ENCODE measurements around the gene ZNRF4.

GRCh38 chr19:5460748-5461147 is 5.5 kb downstream of the ZNRF4 start:
- TF ChIP-seq FOXK2 (IDR thresholded peaks at IDR 0.05), result no peak
- TF ChIP-seq FOXA1 (IDR thresholded peaks at IDR 0.05), result no peak
- no peak for TF ChIP-seq SUZ12 (IDR thresholded peaks at IDR 0.05)
- TF ChIP-seq NFRKB (IDR thresholded peaks at IDR 0.05), result no peak
- TF ChIP-seq FOXM1 (IDR thresholded peaks at IDR 0.05; ENCODE audit: borderline replicate concordance), result no peak
- no peak for TF ChIP-seq ARNT (IDR thresholded peaks at IDR 0.05)
- TF ChIP-seq SP1 (IDR thresholded peaks at IDR 0.05), result no peak
- no peak for TF ChIP-seq ELF4 (IDR thresholded peaks at IDR 0.05)
- no peak for TF ChIP-seq TARDBP (IDR thresholded peaks at IDR 0.05)
- no peak for TF ChIP-seq CTBP1 (IDR thresholded peaks at IDR 0.05; ENCODE audit: borderline replicate concordance)

Measured in HEK293T (cell line).